ENCODE measurements around the gene MYZAP. TPM values are rescaled to one million over a fixed set of nuclear protein-coding genes. Genes with fewer than 3 reads are reported as not detected.

MYZAP gene
- total and polyA plus RNA-seq, 9 donors, result 1.1 to 11.3 (median 5.5) TPM

DNA sequence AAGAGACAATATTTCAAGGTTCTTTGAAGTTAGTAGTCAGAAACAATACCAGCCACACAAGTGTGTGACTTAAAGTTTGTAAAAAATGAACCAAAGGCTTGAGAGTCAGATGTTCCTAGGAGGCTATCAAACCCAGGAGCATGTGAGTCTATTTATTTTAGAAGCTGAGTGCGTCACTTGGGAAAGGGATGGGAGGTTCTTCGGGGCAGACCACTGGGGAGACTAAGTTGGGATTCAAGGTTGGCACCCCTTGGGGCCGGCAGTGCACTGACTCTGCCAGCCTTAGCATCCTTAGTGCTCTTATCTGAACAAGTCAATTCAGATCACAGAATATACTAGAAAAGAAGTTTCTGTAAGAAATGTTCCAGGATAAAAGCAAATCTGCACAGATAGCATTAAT is 64.7 kb downstream of the MYZAP start:
- Histone ChIP-seq H3K27me3 (no peaks in the 10 kb centered on the region), H3K27ac (no peak overlapping the region), H3K9me3 (no peaks in the 10 kb centered on the region), H3K4me3 (no peak overlapping the region), H3K36me3 (no peaks in the 10 kb centered on the region), H3K4me1 (ENCODE audit: insufficient read depth) (no peaks in the 10 kb centered on the region)
- TF ChIP-seq EP300 (IDR thresholded peaks at IDR 0.05) (no peak), POLR2A (IDR thresholded peaks at IDR 0.05) (no peak)
- TF ChIP-seq, protein P1, sequence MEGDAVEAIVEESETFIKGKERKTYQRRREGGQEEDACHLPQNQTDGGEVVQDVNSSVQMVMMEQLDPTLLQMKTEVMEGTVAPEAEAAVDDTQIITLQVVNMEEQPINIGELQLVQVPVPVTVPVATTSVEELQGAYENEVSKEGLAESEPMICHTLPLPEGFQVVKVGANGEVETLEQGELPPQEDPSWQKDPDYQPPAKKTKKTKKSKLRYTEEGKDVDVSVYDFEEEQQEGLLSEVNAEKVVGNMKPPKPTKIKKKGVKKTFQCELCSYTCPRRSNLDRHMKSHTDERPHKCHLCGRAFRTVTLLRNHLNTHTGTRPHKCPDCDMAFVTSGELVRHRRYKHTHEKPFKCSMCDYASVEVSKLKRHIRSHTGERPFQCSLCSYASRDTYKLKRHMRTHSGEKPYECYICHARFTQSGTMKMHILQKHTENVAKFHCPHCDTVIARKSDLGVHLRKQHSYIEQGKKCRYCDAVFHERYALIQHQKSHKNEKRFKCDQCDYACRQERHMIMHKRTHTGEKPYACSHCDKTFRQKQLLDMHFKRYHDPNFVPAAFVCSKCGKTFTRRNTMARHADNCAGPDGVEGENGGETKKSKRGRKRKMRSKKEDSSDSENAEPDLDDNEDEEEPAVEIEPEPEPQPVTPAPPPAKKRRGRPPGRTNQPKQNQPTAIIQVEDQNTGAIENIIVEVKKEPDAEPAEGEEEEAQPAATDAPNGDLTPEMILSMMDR (IDR thresholded peaks at IDR 0.05), result no peak
- 85 to 93% (median 93%) methylated on average over 3 of the region's 3 CpGs for WGBS, 3 donors
- no peak for DNase-seq
- intact Hi-C loops (cut with DNase I), result loop anchor here in 1 of 4 donors (10.0 kb wide), 1 partner anchor 198 kb away; no protein-coding TSS in a partner anchor

DNA sequence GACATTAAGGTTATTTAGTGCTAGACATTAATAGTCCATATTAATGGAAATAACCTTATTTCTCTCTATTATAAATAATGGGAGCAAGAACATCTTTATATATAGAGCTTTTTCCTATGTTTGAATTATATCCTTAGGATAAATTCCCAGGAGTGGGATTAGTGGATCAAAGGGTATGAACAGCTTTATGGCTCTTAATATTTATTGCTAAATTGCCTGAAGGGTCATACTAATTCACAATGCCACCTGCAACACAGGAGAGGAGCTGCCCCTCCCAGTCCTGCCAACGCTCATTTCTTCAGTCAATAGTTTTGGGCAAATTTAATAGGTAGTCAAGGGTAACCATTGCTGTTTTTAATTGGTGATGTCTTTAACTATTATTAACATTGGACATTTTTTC is 65.9 kb downstream of the MYZAP start:
- DNase-seq, result no peak
- H3K36me3 ChIP-seq, result no peaks in the 10 kb centered on the region

DNA sequence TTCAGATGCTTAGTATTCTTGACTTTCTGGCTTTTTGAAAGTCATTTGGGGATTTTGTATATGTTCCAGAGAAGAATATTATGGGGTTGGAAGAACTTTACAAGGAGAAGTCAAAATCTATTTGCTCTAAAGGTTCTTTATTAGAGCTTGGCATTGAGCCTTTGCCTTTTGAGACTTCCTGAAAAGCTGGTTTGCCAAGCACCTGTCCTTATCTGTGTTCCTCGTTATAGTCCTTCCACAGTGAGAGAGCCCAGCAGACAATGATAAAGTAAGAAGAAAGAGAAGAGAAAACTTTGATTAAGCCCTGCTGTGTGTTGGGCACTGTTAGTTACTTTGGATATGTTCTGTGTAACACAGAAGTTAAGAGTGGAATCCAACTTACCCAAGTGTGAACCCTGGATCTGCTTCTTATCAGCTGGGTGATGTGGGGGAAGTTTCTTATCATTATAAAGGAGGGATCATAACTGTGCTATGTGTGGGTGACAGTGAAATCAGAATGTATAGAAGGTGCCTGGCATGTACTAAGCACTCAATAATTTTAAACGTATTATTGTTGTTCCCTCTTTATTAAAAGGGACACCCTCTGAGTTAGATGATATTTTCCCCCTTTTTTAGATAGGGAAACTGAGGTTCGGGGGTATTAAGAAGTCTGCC is 70.5 kb downstream of the MYZAP start:
- no peak for DNase-seq
- intact Hi-C loops (cut with DNase I), result loop anchor here in 3 of 4 donors (10.0 kb wide), 3 partner anchors 83 to 413 kb away; partner anchors contain the start of gene ALDH1A2 (in 2 of the 3)
- WGBS, 3 donors, result 64 to 67% (median 66%) methylated on average over 3 of the region's 3 CpGs
- Histone ChIP-seq H3K4me3 (no peak overlapping the region), H3K36me3 (no peaks in the 10 kb centered on the region), H3K27ac (no peak overlapping the region), H3K27me3 (no peaks in the 10 kb centered on the region), H3K9me3 (no peaks in the 10 kb centered on the region), H3K4me1 (ENCODE audit: insufficient read depth) (peaks cover 2% of the 10 kb centered on the region)
- no peak for TF ChIP-seq EP300 (IDR thresholded peaks at IDR 0.05)
- TF ChIP-seq, protein P1 (IDR thresholded peaks at IDR 0.05), result no peak
- no peak for TF ChIP-seq POLR2A (IDR thresholded peaks at IDR 0.05)

More for the DNA sequence above, 65.9 kb downstream of the MYZAP start:
- Histone ChIP-seq H3K4me3 (no peak overlapping the region), H3K27me3 (no peaks in the 10 kb centered on the region), H3K4me1 (ENCODE audit: insufficient read depth) (no peaks in the 10 kb centered on the region), H3K27ac (no peak overlapping the region), H3K9me3 (no peaks in the 10 kb centered on the region)
- intact Hi-C loops (cut with DNase I), result loop anchor here in 1 of 4 donors (10.0 kb wide), 1 partner anchor 197 kb away; no protein-coding TSS in a partner anchor
- WGBS, 3 donors, result 80 to 93% (median 89%) methylated on average over 1 of the region's 1 CpG
- TF ChIP-seq, protein P1 (IDR thresholded peaks at IDR 0.05), result no peak
- TF ChIP-seq POLR2A (IDR thresholded peaks at IDR 0.05) (no peak), EP300 (IDR thresholded peaks at IDR 0.05) (no peak)

DNA sequence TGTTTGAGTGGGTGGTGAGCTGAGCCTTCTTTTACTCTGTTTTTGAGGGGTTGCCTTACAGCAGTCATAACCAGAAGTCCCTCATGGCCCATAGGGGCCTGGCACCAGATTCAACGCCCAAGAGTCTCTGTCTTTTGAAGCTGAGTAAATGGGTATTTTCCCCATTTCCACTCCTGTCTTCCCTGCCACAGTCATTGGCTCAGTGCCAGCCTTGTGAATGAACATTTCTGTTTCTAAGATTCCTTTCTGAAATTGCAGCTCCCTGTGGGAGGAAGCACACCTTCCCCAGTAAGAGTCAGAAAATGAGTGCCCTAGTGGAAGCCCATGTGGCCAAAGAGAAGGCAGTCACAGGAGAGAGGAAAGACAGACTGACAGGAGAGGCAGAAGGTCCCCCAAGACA is 71.1 kb downstream of the MYZAP start:
- no peaks in the 10 kb centered on the region for H3K27me3 ChIP-seq
- no peaks in the 10 kb centered on the region for H3K36me3 ChIP-seq
- no peak overlapping the region for H3K4me3 ChIP-seq
- H3K9me3 ChIP-seq, result no peaks in the 10 kb centered on the region
- peak in 1 of 5 donors; percentile 26 for DNase-seq
- TF ChIP-seq EP300 (IDR thresholded peaks at IDR 0.05) (no peak), POLR2A (IDR thresholded peaks at IDR 0.05) (no peak)
- TF ChIP-seq, protein P1 (IDR thresholded peaks at IDR 0.05), result no peak
- H3K4me1 ChIP-seq (ENCODE audit: insufficient read depth), result peaks cover 2% of the 10 kb centered on the region
- WGBS, 3 donors, result 88 to 96% (median 93%) methylated on average over 1 of the region's 1 CpG
- intact Hi-C loops (cut with DNase I), result loop anchor here in 3 of 4 donors (10.0 kb wide), 3 partner anchors 82 to 412 kb away; partner anchors contain the start of gene ALDH1A2 (in 2 of the 3)
- H3K27ac ChIP-seq, result no peak overlapping the region

Data from ovary (tissue), 9 donors.